WTC11 (cell line): ENCODE measurements around the gene RUNX1.

ENCODE experiments used
- HMGXB4 ChIP-seq: sonication (generic); formaldehyde crosslinking; IDR thresholded peaks from 2 replicates; pipeline ENCODE4 v1.8.1; 2023; ENCODE audit warnings: mild to moderate bottlenecking, moderate library complexity, missing genetic modification reagents
- JUN ChIP-seq: sonication (generic); formaldehyde crosslinking; IDR thresholded peaks from 2 replicates; pipeline ENCODE4 v1.8.0; 2023; ENCODE audit warnings: mild to moderate bottlenecking, missing genetic modification reagents
- PRDM15 ChIP-seq: sonication (generic); formaldehyde crosslinking; IDR thresholded peaks from 2 replicates; pipeline ENCODE4 v1.8.0; 2022; ENCODE audit warnings: missing genetic modification reagents
- TEAD4 ChIP-seq: sonication (generic); formaldehyde crosslinking; IDR thresholded peaks from 2 replicates; pipeline ENCODE4 v1.8.0; 2022; ENCODE audit warnings: mild to moderate bottlenecking, missing genetic modification reagents
- TF ChIP-seq, protein P1 (sequence below): fragments of 200-600 bp; IDR thresholded peaks from 2 replicates; pipeline ENCODE4 v1.8.0; 2022; ENCODE audit warnings: antibody characterized with exemption
- TF ChIP-seq, protein P2 (sequence below): sonication (generic); formaldehyde crosslinking; conservative IDR thresholded peaks from 2 replicates; pipeline ENCODE4 v1.8.1; 2022; ENCODE audit warnings: mild to moderate bottlenecking, missing genetic modification reagents
- TF ChIP-seq, protein P3 (sequence below): sonication (generic); formaldehyde crosslinking; IDR thresholded peaks from 2 replicates; pipeline ENCODE4 v1.8.0; 2022; ENCODE audit warnings: mild to moderate bottlenecking, missing genetic modification reagents

DNA sequence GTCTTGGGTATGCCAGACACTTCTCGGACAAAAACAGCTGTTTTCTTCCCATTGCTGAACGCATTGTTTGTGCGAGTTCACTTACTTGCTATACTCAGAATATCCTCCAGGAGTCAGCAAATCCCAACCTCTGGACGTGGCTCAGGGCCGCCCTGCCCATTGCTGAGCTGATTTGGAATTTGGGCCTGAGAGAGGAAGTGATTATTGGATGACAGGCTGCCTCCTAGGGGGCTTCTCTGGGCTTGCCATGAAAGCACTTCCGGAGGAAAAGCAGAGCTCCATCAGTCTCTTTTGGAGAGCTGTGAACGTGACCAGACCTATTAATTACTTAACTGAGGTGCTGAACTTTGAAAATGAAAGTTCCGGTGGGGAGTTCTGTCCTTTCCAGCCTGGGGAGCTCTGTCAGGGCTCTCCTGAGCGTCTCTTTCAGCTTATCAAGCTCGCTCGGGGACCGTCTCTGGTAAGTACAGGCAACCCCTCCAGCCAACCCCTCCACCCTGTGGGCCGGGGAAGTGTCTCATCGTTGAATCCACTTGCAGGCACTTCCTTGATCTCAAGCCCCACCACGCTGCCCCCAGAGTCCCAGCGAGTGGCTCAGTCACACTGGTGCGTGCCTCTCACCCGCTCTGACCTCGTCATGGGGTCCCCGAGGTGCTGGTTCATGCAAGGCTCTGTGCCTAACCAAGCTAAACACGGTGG is 303.4 kb downstream of the RUNX1 start:
- TF ChIP-seq, protein P1, sequence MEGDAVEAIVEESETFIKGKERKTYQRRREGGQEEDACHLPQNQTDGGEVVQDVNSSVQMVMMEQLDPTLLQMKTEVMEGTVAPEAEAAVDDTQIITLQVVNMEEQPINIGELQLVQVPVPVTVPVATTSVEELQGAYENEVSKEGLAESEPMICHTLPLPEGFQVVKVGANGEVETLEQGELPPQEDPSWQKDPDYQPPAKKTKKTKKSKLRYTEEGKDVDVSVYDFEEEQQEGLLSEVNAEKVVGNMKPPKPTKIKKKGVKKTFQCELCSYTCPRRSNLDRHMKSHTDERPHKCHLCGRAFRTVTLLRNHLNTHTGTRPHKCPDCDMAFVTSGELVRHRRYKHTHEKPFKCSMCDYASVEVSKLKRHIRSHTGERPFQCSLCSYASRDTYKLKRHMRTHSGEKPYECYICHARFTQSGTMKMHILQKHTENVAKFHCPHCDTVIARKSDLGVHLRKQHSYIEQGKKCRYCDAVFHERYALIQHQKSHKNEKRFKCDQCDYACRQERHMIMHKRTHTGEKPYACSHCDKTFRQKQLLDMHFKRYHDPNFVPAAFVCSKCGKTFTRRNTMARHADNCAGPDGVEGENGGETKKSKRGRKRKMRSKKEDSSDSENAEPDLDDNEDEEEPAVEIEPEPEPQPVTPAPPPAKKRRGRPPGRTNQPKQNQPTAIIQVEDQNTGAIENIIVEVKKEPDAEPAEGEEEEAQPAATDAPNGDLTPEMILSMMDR = peak; percentile 77
- TF ChIP-seq, protein P2, sequence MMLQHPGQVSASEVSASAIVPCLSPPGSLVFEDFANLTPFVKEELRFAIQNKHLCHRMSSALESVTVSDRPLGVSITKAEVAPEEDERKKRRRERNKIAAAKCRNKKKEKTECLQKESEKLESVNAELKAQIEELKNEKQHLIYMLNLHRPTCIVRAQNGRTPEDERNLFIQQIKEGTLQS (CRISPR knock-in tag) = no peak
- no peak for TF ChIP-seq TEAD4
- no peak for TF ChIP-seq JUN (CRISPR knock-in tag)
- TF ChIP-seq PRDM15 (CRISPR knock-in tag) = no peak
- TF ChIP-seq, protein P3, sequence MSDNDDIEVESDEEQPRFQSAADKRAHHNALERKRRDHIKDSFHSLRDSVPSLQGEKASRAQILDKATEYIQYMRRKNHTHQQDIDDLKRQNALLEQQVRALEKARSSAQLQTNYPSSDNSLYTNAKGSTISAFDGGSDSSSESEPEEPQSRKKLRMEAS = no peak
- TF ChIP-seq HMGXB4 = no peak
